GM18519 (cell line): ENCODE results near the gene TMEM242.

Source experiments
- ATAC-seq: cut with Tn5 transposase; IDR thresholded peaks from one replicate; pipeline ENCODE4 v1.9.1; 2021; ENCODE audit warnings: mild to moderate bottlenecking, moderate library complexity; ENCODE audit not compliant: unreplicated experiment, low FRiP score

TMEM242 gene

DNA sequence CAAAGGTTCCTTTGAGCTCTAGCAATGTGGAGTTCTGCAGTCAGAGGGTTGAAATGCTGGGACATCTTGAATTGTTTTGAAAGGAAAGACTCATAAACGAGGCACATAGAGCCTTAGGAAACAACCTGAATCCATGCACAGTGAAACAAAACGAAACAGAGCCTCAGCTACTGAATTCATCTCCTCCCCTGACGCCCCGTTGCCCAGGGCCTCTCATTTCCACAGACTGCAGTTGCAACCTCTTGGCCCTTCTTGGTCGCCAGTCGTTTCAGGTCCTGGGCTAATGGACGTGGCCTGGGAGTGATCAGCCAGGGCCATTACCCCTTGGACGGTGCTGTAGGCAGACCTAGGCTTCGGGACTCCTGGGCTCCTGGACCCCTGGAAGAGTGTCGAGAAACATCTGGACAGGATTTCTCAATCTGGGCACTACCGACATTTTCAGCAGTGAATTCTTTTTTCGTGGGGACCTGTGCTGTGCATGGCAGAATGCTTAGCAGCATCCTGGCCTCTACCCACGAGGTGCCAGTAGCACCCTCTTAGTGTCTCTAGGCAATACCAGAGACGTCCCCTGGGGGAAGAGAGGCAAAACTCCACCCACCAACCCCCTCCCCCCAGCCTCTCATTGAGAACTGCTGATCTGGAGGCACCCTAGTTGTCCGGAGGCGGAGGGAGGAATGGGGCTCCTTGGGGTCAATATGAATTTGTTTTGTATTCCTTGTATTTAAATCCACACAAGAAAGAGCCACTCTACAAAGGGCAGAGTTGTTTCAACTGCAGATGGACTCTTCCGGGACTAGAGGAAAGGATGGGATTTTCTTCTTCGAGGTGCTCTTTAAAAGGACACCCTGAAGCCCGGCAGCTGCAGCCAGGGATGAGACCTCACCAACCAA is 50.2 kb downstream of the TMEM242 start:
- no peak for ATAC-seq

DNA sequence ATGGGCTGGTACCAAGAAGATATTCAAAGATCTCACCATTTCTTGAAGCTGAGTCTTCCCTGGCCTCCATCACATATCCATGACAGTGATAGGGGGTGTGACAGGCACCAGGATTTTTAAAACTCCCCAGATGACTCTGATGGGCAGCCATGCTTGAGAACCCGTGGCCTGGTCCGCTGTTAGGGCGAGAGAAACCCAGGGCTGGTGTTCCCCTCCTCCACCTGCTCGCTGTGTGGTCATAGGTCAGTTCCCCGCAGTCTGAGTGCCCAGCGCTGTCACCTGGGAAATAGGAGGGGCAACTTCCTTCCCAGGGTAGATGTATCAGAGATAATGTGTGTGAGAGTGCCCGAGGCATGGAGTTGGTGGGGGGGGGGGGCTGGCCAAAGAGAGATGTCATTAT is 50.9 kb downstream of the TMEM242 start:
- ATAC-seq, result no peak

DNA sequence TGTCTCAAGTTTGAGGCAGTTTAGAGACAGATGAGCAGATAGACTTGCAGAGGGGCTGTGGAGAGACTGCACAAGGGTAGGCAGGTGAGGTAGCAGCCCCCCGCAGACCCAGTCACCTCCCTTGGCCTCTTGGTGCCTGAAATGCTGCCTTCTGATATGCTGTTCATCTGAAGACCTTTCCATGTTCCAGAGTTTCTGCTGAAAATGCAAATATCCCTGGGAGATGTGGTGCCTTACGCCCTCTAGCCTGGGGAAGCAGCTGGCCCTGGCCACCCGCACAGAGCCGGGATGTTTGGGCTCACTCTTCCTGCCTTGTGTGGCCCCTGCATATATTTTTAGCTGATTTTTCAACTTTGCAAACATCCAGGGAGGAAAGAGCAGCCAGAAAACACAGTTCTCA is 51.4 kb downstream of the TMEM242 start:
- no peak for ATAC-seq

DNA sequence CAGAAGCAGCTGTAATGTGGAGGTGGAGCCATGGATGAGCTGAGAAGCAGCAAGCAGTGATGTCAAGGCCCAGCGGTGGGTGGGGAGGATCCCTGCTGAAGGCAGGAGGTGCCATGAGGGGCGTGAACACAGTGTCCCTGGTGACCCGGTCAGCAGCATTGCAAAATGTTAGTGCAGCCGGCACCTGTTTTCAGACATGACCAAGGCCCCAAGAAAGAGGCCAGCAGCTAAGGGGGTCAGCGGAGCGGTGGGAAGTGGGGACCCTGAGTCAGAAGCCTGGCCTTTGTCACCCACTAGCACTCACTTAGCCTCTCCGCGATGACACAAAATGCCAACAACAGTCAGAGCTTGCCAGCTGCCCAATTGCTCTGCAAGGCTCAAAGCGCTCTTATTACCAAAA is 51.9 kb downstream of the TMEM242 start:
- ATAC-seq, result no peak

DNA sequence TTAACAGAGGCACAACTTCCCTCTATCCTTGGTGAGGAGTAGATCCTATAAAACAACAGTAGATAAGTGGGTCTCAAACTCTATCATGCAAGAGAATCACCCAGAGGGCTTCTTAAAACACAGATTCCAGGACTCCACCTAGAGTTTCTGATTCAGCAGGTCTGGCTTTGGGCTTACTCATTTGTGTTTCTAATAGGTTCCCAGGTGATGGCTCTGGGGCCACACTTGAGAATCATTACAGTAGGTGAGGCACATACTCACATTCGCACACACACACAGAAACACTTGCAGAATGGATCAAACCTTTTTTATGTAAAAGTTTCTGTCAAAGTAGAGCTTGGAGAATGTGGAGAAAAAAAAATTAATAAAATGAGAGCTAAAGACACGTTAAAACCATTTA is 52.4 kb downstream of the TMEM242 start:
- no peak for ATAC-seq

DNA sequence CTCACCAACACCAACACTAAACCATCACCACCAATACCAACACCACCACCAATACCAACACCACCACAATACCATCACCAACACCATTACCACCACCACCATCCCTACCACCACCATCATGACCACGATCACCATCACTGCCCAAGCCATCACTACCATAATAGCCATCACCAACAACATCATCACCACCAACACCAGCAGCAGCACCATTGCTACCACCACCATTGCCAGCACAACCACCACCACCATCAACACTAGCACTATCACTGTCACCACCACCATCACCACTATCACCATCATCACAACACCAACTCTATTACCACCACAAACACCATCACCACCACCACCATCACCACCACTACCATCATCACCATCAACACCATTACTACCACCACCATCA is 53.0 kb downstream of the TMEM242 start:
- no peak for ATAC-seq

DNA sequence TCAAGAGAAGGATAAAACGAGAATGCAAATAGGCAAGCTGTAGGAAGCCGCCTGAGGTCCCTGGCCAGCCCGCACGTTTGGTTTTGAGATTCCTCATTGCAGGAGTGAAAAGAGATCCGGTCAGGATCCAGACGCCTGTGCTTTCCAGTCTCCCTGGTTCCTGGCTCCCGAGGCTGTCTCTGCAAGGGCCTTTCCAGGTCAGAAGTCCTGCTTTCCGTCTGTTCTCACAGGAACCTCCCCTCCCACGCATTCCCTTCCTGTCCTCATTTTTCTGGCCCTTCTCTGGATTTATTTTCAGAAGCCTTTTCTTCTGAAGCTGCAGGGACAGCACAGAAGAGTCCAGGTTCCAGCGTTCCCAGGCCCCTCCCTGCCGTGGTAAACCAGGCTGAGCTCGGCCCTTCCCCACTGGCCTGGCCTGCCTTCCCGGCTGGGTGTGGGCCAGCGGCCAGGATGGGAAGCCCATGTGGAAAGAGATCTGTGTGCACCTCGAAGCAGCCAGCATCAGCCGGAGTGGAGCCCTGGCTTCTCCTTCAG is 54.0 kb downstream of the TMEM242 start:
- no peak for ATAC-seq

DNA sequence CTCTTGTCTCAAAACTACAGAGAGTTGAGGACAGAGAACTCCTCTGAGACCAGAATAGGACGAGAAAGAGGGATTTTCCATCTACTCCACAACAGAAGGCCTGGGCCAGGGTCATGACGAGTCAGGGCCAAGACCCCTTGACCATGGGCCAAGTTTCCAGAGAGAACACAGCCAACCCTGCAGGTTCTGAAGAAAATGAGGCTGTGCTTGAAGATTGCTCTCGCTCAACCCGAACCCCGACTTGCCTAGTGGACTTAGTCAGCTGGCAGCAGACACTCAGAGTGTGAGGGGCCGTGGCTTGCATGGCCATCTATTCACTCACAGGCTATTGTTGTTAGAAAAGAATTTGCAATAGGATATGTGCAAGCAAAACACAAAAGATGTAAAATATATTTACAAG is 54.5 kb downstream of the TMEM242 start:
- ATAC-seq, result no peak

DNA sequence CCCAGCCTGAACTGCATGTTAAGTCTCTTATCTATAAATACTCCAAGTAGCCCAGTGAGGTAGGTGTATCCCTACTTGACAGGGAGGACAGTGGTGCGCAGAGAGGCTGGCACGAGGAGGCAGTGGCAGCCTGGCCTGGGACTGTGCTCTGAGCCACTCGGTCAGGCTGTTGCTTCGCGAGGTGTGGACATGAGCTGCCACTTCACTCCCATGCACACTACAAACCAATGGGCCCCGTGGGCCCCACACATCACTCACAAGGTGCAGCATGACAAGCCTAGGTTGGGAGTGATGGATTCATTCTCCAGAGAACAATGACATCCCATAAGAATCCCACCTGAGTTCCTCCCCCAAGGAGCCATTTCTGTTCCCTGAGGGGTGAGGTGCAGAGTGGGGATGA is 54.9 kb downstream of the TMEM242 start:
- ATAC-seq, result no peak

DNA sequence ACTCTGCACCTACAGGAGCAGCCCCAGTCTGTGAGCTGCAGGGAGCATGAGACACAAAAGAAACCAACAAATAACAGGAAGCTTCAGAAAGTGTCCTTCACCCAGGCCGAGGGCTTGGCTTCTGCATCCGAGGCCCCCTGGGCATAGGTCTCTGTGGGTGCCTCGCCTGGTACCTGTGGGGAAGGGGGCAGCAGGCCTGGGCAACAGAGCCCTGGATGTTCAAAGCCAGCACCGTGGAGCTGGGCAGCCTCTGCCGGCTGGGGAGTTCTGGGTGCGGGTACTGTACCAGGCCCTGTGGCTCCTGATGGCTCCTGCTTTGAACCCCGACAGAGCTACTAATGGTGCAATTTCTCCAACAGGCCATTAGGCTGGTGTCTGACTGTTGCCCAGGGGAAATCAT is 55.7 kb downstream of the TMEM242 start:
- no peak for ATAC-seq

DNA sequence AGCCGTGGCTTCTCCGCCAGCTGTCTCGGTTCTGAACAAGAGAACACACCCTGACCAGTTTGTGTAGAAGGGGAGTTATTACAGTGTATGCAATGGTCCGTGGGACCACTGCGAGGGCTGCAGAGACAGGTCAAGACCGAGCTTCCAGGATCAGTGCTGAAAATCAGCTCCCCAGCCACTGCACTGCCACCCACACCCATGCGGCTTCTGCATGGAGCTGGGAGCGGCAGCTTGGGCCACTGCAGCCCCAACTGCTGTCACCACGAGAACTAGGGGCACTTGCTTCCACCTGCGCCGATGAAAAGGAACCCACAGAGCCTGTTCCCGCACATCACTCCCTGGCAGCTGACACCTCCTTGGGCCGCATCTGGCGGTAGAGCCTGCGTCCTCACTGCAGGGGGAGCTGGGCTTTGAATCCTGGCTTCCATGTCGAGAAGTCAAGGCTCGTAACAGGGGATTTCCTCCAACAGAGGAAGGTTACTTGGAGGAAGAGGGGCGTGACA is 56.2 kb downstream of the TMEM242 start:
- ATAC-seq, result no peak

DNA sequence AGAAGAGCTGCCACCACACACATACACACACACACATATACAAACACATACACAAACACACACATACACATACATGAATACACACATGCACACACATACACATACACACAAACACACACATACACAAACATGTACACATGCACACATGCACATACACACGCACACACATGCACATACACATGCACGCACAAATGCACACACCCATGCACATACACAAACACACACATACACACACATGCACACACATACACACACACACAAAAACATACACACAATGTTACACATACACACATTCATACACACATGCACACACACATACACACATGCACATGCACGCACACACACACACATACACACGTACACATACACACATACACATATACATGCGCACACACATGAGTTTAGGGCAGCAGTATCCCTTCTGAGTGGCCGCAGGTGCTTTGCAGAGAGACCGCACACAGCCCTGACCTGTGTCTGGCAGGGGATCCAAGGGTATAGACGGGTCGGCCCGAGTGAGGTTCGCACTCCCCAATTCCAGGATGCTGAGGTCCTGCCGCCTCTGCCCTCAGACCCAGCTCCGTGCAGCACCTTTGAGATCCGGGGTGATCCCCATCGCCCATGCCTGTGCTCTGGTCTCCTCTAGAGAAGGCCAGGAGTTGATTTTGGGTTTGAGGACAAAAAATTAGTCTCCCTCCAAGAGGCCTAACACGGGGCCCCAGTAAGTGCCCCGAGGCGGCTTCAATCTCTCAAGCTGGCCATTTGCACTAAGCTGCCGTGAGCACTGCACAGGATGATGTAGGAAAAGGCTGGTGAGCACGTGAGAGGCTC is 56.8 kb downstream of the TMEM242 start:
- ATAC-seq, result no peak

DNA sequence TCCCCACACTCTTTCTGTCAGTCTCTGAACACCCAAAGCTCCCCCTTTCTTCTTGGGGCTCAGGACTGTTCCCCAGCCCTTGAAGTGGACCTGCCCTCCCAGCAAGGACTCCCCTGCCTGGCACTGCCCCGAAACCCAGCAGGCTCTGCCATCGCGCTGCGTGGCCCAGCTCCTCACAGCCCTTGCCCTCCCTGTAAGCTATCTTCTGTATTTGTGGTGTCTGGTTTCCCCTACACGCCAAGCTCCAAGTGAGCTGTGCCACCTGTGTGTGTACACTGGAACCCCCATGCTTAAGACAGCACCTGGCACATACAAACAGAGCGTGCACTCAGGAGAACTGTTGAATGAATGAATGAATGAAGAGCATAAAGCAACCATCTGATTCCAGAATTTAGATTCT is 57.7 kb downstream of the TMEM242 start:
- no peak for ATAC-seq

DNA sequence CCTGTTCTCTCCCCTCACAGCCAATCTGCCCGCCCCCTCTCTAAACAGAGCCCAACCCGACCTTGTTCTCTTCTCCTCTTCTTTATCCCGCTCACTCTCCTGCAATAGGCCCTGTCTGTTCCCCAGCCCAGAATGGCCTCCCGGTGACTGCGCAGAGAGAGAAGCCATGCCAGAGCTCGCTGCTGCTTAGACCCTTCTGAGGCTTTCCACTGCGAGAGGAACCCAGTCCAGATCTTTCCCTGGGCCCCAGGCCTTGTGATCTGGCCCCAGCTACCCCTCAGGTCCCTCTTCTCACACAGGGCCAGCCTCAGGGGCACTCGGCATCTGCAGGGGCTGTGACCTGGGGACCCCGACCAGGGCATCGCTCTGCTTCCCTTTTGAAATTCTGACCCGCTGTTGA is 58.1 kb downstream of the TMEM242 start:
- no peak for ATAC-seq

DNA sequence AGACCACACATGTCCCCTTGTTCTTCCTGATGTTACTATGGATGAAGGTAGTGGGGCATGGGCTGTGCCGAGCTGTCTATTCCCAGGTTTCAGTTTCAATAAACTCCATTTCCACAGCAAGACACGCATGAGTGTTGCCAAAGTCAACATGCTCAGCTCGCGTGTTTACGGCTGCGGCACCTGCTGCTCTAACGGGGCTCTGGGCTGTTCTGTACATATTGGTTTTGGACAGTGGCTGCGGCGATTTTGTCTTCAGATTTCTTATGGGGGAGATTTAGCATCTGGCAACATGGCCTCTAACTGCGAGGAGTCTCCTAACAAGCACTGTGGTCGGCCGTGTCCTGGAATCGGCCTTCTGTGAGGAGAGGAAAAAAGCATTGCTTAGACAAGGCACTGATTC is 58.6 kb downstream of the TMEM242 start:
- ATAC-seq, result no peak

DNA sequence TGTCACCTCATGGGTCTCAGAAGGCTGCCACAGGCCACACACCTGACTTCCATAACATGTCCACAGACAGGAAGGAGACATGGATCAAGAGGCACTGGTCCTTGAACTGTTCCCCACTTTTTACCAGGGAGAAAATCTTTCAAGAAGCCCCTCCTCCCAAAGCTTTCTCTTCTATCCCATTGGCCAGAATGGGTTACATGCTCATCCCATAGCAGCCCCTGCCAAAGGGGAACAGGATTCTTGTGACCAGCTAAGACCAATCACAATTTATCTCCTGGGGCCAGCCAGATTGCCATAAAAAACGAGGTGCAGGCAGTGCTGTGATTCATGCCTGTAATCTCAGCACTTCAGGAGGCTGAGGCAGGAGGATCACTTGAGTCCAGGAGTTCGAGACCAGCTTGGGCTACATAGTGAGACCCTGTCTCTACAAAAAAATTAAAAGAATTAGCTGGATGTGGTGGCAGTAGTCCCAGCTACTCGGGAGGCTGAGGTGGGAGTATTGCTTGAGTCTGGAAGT is 59.4 kb downstream of the TMEM242 start:
- no peak for ATAC-seq

DNA sequence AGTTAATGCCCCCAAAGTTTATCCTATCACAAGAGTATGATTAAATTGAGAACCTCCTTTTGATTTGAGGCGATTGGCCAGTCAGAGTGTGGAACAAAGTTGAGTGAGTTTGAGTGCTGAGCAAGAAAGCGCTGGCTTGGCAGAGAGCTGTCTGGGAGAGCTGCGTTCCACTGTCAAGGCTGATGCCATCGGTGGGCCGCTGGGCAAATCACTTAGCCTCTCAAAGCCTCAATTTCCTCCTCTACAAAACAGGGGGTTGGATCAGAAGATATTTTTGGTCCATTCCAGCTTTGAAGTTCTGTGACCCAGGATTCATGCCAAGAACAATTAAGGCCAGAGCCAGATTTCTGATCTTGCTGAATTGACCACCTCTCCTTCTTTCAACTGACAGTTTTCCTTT is 60.2 kb downstream of the TMEM242 start:
- no peak for ATAC-seq

DNA sequence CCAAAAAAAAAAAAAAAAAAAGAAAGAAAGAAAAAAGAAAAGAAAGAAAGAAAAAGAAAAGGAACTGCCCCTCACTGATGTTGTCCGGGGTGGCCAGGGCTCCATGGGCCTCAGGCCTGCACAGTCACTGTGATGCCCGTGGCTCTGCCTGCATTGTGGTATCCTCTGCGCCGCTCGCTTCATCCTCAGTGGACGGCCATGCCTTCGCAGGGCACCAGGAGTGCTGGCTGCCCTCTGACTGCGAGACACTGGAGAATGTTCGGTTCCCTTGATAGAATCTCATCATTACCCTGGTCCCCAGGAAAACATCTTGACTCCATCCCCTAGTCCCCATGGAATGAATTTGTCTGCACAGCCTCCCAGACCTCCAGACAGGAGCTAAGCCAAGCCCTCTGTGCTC is 61.7 kb downstream of the TMEM242 start:
- no peak for ATAC-seq

DNA sequence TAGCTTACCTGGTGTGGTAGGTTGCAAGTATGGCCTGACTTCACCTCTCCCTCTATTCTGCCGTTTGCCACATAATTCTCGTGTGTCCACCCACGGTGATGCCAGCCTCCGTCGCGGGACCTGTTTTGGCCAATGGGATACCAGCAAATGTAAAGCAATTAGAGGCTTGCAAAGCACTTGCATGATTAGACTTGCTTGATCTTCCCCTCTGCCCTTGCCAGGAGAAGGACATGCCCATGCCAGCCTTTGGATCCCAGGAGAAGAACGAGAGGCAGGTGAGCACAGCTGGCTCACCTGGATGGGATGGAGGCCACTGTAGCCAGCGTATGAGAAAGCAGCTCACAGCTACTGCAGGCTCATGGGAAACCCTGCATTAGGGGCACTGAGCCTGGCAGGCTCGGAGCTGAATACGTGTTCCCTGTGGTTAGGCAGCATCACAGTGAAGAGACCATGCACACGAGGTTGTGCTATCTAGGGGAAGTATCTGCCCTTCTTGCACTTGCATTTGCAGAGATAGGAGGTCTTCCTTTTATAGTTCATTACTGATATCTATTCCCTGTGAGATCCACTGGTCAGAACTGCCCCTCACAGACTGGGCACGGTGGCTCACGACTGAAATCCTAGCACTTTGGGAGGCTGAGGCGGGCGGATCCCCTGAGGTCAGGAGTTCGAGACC is 62.4 kb downstream of the TMEM242 start:
- no peak for ATAC-seq

DNA sequence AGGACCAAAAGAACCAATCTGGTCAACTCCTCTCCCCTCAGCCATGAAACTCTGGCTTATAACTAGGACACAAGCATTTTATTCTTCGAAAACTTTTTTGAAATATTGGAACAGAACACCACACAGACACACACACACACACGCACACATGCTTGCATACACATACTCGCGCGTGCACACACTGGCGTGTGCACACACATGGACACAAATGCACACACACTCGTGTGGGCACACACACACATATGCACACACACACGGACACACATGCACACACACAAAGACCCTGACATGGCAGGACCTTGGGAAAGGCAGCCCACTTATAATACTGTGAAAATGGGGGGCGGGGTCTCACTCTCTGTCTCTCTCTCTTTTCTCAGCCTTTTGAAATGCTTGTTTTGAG is 63.9 kb downstream of the TMEM242 start:
- ATAC-seq, result no peak

DNA sequence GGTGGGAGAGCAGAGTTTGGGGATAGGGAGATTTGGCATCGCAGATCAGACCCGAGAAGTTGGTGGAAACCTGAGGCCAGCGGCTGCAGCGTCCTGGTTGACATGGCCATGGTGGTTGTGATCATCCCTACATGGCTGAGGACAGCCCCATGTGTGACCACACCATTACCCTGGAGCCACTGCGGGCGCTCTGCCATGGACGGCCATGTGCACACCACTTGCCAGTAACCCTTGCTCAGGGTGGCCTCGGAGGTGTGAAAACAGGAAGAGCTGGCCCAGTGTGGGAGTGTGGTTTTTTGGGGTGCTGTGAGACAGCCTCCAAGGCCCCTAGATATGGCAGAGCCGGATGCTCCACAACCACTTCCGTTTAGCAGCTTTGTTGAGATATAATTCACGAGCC is 64.4 kb downstream of the TMEM242 start:
- no peak for ATAC-seq
